Hepatocyte (in vitro differentiated cells): ENCODE data around the gene LRFN4.

ENCODE experiments used
- EZH2 ChIP-seq: fragments of 200-600 bp; sonication (generic); IDR thresholded peaks from 2 replicates; pipeline ENCODE4 v1.6.1; 2016; ENCODE audit warnings: antibody characterized with exemption, mild to moderate bottlenecking, borderline replicate concordance
- EZH2phosphoT487 ChIP-seq: fragments of 200-600 bp; sonication (generic); IDR thresholded peaks from one replicate; pipeline ENCODE4 v1.6.1; 2018; ENCODE audit warnings: antibody characterized with exemption, mild to moderate bottlenecking, low read depth, moderate library complexity; ENCODE audit not compliant: unreplicated experiment, severe bottlenecking
- TF ChIP-seq, protein P1 (sequence below): fragments of 200-600 bp; sonication (generic); IDR thresholded peaks from 2 replicates; pipeline ENCODE4 v1.5.1; 2016; ENCODE audit warnings: antibody characterized with exemption, mild to moderate bottlenecking; ENCODE audit not compliant: poor library complexity

DNA sequence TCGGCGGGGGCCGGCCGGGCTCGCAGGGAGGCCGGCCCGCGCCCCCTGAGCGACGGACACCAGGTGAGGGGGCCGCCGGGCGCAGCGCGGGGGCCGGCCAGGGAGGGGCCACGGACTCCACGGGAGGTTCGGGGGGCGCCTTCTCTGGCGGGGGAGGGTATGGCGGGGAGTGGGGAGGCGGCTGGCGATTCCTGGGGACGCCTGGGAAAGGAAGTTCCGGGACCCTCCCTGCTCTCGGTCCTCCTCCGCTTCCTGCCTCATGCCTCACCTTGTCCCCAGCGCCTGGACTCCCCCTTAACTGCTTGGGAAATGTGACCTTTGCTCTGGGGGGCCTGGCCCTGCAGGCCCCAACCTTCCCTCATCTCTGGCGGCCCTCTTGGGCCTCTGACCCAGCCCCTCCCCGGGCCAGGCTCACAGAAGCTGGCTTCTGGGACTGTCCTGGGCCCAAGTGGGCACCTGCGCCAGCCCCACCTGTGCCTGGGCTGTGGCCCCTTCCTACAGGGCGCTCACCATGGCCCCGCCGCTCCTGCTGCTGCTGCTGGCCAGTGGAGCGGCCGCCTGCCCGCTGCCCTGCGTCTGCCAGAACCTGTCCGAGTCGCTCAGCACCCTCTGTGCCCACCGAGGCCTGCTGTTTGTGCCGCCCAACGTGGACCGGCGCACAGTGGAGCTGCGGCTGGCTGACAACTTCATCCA lies 516 bp downstream of the LRFN4 start:
- TF ChIP-seq, protein P1, sequence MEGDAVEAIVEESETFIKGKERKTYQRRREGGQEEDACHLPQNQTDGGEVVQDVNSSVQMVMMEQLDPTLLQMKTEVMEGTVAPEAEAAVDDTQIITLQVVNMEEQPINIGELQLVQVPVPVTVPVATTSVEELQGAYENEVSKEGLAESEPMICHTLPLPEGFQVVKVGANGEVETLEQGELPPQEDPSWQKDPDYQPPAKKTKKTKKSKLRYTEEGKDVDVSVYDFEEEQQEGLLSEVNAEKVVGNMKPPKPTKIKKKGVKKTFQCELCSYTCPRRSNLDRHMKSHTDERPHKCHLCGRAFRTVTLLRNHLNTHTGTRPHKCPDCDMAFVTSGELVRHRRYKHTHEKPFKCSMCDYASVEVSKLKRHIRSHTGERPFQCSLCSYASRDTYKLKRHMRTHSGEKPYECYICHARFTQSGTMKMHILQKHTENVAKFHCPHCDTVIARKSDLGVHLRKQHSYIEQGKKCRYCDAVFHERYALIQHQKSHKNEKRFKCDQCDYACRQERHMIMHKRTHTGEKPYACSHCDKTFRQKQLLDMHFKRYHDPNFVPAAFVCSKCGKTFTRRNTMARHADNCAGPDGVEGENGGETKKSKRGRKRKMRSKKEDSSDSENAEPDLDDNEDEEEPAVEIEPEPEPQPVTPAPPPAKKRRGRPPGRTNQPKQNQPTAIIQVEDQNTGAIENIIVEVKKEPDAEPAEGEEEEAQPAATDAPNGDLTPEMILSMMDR, result no peak
- TF ChIP-seq EZH2 (no peak), EZH2phosphoT487 (no peak)
